HG03575 (cell line): ENCODE data around the gene TSSC4.

Experiments used
- ATAC-seq: cut with Tn5 transposase; IDR thresholded peaks from one replicate; pipeline ENCODE4 v1.9.1; 2021; ENCODE audit not compliant: unreplicated experiment, insufficient number of reproducible peaks, low FRiP score; ENCODE audit errors: extremely low read depth

TSSC4 gene

GRCh38 chr11:2426221-2426620 is 25.7 kb downstream of the TSSC4 start:
- ATAC-seq: no peak

DNA sequence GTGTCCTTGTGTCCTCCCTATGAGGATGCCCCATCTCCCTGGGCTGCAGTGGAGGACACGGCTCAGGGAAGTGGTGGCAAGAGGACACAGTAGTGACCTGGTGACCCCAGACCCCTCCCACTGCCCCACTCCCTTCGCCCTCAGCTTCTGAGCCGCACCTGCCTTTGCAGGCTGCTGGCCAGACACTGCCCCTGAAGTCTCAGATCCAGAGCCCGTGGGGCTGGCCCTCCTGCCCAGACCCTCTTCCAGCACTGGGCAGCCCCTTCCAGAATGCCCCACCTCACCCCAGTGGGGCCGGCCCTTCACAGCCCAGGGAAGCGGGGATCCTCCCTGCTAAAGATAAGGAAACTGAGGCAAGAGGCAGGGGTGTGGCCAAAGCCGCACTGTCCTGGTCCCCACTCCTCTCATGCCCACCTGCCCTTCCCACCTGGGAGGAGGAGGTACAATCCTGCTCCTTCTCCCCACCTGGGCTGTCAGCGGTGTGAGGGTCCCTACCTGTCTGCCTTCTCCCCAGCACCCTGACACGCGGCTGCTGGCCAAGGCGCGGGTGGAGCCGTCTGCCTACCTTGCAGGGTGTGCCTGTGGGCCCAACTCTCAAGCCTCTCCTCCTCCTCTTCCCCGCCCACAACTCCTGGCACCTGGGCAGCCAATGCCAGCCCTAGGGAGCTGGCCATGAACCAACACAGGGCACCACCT is 26.4 kb downstream of the TSSC4 start:
- ATAC-seq: no peak

DNA sequence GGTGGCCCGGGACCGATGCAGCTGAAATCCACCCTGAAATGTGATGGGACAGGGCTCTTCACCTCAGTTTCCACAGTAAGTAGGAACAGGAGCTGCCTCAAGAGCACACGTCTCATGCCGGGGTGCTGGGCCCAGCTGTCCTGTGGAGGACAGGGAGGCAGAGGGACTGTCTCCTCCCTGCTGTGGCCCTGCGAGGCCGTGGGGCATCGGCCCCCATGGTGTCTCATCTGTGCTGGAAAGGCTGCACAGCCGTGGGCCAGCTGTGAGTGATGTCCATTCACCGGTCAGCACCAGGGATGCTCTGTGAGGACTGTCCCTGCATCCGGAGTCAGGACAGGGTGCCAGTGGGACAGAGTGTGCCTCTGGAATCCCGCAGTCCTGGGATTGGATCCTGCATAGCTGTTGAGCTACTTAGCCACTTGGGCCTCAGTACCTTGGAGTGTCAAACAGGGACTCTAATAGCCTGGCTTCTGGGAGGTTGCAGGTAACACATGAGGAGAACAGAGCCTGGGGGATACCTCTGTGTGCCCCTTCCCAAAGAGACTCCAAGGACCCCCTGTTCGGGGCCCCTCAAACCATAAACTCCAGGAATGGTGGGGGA is 27.3 kb downstream of the TSSC4 start:
- ATAC-seq: no peak

DNA sequence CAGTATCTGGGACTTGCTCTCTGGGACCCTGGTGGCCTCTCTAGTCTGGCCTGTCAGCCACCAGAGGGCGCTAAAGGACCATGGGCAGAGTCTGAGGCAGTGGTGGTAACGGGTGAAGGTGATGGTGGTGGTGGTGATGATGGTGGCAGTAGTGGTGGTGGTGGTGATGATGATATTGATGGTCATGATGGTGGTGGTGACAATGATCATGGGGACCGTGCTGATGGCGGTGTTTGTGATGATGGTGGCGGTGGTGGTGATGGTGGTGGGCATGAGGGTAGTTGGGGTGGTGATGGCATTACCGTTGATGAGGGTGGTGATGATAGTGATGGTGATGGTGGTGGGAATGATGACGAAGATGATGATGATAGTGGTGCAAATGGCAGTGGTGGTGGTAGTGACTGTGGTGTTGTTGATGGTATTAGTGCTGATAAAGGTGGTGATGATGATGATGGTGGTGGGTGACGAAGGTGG is 27.8 kb downstream of the TSSC4 start:
- ATAC-seq: no peak

GRCh38 chr11:2431395-2431794 is 30.8 kb downstream of the TSSC4 start:
- no peak for ATAC-seq

GRCh38 chr11:2432171-2432621 is 31.6 kb downstream of the TSSC4 start:
- no peak for ATAC-seq

DNA sequence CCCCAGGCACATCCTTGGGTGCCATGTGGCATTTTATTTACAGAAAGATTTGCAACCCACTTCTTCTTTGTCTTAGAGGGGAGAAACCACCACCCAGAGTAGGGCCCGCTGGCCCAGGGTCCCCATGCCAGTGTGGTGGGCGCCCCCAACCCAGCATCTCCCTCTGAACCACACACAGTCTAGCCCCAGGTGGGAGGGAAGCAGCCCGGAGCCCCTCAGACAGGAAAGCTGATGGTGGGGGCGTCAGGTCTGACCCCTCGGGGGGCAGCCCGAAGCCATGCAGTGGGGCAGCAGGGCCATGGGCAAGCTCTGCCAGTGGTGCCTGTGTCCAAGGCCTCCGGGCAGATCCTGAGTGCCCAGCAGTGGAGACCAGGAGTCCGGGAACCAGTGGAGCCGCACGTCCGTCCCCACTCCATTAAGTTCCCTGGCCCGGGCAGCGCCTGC is 32.1 kb downstream of the TSSC4 start:
- no peak for ATAC-seq

GRCh38 chr11:2433106-2433925 is 32.8 kb downstream of the TSSC4 start:
- ATAC-seq: no peak

GRCh38 chr11:2434008-2434407 is 33.5 kb downstream of the TSSC4 start:
- no peak for ATAC-seq

GRCh38 chr11:2434506-2435255 is 34.1 kb downstream of the TSSC4 start:
- ATAC-seq: no peak

GRCh38 chr11:2435288-2436012 is 34.9 kb downstream of the TSSC4 start:
- ATAC-seq: no peak

- ATAC-seq: no peak
Observed at GRCh38 chr11:2436013-2436520, 35.5 kb downstream of the TSSC4 start.

DNA sequence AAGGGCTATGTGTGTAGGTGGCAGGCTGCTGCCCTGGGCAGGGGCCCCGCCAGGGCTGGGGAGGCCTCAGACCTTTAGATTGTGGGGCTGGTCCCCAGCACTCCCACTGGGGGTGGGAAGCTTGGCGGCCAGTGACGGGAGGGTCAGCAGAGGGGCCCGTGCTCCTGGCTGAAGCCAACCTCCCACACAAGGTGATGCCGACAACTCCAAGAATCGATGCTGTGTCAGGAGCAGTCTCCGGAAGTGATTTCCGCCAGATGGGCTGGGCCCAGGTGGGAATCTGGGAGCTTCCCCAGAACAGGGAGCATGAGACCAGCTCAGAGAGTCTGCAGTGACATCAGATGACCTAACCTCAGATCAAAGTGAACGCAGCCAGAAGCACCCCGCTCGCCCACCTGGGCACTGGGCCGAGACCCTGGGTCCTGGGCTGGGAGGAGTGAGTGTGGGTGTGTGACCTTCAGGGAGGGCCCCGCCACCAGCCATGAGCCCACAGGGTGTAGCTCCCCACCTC is 36.0 kb downstream of the TSSC4 start:
- no peak for ATAC-seq

DNA sequence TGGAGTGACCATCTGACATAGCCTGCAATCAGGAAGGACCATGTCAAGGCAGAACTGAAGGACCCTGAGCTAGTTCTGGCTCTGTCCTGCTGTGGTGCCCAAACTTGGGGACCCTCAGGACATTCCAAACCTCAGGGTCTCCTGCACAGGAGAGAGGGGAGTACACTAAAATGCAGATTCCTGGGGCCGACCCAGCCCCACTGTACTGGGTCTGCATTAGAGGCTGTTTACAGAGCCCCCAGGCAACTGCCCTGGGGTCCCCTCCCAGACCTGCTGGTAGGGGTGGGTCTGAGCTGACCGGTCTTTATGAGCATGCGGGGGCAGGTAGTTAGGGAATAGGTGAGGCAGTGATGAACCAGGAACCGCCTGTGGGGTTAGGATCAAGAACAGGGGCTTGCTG is 37.0 kb downstream of the TSSC4 start:
- ATAC-seq: no peak

DNA sequence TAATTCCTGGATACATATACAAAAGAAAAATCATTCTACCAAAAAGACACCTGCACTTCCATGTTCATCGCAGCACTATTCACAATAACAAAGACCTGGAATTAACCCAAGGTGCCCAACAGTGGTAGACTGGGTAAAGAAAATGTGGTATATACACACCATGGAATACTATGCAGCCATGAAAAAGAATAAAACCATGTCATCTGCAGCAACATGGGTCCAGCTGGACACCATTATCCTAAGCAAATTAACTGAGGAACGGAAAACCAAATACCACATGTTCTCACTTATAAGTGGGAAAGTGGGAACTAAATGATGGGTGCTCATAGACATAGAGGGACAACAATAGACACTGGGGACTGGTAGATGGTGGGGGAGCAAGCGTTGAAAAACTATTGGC is 39.3 kb downstream of the TSSC4 start:
- no peak for ATAC-seq

DNA sequence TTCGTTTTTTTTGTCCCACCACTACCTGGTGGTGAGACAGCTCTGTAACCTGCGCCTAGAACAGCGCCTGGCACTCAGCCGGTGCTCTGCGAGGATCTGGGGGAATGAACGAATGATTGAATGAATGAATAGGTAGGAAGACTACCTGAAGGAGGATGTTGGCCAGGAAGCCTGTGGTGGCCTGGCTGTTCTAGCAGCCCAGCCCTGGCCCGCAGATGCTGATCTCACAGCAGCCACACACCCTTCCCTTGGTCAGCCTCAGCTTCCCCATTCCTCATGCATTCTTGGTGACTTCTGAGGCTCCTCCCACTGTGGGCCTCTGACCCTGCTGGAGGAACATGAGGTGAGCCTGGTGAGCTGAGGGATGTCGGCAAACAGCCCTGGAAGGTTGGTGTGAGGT is 40.1 kb downstream of the TSSC4 start:
- ATAC-seq: no peak

GRCh38 chr11:2441171-2441570 is 40.6 kb downstream of the TSSC4 start:
- ATAC-seq: no peak

DNA sequence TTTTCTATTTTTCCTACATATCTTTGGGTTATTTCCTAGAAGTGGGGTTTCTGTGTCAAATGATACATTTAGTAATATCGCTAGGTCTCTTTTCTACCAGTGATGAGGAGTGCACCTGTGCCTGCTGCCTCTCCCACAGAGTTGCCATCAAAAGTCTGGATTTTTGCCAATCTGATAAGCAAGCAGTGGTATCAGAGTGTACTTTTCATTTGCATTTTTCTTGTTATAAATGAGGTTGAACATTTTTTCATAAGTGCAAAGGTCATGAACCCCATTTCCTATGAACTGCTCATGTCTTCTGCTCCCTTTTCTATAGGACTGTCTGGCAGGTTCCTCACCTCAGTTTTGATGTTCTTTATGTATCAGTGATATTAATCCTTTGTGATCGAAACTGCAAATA is 42.0 kb downstream of the TSSC4 start:
- no peak for ATAC-seq
